Esophagus muscularis mucosa (tissue), 4 donors: Measurements from ENCODE around the gene LGALS3BP. TPM values are rescaled to one million over a fixed set of nuclear protein-coding genes. Genes with fewer than 3 reads are reported as not detected.

ENCODE experiments used
- DNase-seq: peaks from one replicate; pipeline ENCODE4 v3.0.0-alpha.2; 2017; ENCODE audit errors: extremely low spot score
- H3K27ac ChIP-seq, 4 donors: fragments of 200-600 bp; sonication (generic); replicated peaks in 1 of 4; 1 replicate in 3 of 4; 2 replicates in 1 of 4; pipeline ENCODE4 v1.5.1; 2016 to 2019; ENCODE audit warnings: mild to moderate bottlenecking in 1 of 4
- H3K27me3 ChIP-seq, 4 donors: fragments of 200-600 bp; sonication (generic); one replicate each; pipeline versions ENCODE4 v1.5.1 to v1.6.0; 2016 to 2019
- H3K36me3 ChIP-seq, 4 donors: fragments of 200-600 bp; sonication (generic); one replicate each; pipeline ENCODE4 v1.5.1; 2016 to 2019
- H3K4me1 ChIP-seq, 4 donors: fragments of 200-600 bp; sonication (generic); one replicate each; pipeline ENCODE4 v1.5.1; 2016 to 2019
- H3K4me3 ChIP-seq, 4 donors: fragments of 200-600 bp; sonication (generic); 1 replicate in 2 of 4; 2 replicates in 2 of 4; pipeline ENCODE4 v1.5.1; 2016 to 2019; ENCODE audit warnings: mild to moderate bottlenecking in 4 of 4, moderate library complexity in 1 of 4
- H3K9me3 ChIP-seq, 4 donors: fragments of 200-600 bp; sonication (generic); 1 replicate in 3 of 4; 2 replicates in 1 of 4; pipeline ENCODE4 v1.5.1; 2016 to 2019
- EP300 ChIP-seq: sonication (generic); formaldehyde crosslinking; IDR thresholded peaks from one replicate; pipeline ENCODE4 v1.6.1; 2017; ENCODE audit warnings: antibody characterized with exemption
- POLR2A ChIP-seq: fragments of 450-650 bp; IDR thresholded peaks from one replicate; pipeline ENCODE4 v1.6.1; 2017; ENCODE audit warnings: antibody characterized with exemption, moderate library complexity, mild to moderate bottlenecking, low read depth
- POLR2AphosphoS5 ChIP-seq, 2 donors: sonication (generic); formaldehyde crosslinking; IDR thresholded peaks; one replicate each; pipeline ENCODE4 v1.6.1; 2017; ENCODE audit warnings: antibody characterized with exemption in 2 of 2
- WGBS: methylation state at CpG from one replicate; pipeline ENCODE4 v1.1.5; 2018; 5-methylcytosine and 5-hydroxymethylcytosine counted together
- intact Hi-C: fragments of 100-400 bp; cut with DNase I; formaldehyde crosslinking; loops from one replicate; pipeline ENCODE4 v1.15.1; 2023
- total RNA-seq, 4 donors: library from RNA; depleted of rRNA; stranded (reverse); fragments of >200 nt; gene quantifications; one replicate each; pipeline versions ENCODE4 v1.1.0 to v1.2.1, GENCODE V29; 2016
- TF ChIP-seq, protein P1 (sequence below), 3 experiments: fragments of 200-600 bp in 2 of 3; fragments of 450-650 bp in 1 of 3; sonication (generic) in 2 of 3; IDR thresholded peaks; one replicate each; pipeline ENCODE4 v1.5.1; 2017 to 2019; ENCODE audit warnings: antibody characterized with exemption in 3 of 3, mild to moderate bottlenecking in 2 of 3, moderate library complexity in 1 of 3

The LGALS3BP gene
- total RNA-seq, 4 donors from 2014 or later: 106 to 284 (median 197) TPM

DNA sequence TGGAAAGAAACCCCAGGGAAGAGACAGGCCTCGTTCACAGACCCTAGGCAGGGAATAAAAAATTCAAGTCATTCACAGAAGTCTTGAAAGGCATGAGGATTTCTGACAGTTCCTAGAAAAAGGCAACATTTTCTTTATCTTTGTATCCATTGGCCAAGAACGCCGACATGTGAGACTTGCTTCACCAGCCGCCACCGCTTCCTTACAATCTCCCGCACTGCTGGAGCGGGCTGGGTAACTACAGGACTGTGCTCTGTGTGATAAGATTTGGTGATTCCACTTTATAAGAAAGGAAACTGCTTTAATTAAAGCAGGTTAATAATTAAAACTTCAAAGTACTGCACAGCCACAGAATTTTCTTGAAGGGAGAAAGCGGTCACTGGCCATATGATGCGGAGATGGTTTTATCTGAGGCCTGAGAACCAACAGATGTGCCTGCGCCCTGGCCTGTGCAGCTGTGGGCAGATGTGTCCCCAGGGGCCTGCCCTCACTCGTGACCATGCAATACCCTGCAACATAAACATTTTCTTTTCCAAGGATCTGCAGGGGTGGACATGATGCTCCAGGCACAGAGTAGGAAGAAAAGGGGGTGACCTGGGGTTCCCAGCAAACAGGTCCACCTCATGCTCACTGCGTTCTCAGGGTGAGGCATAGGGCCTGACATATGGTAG is 13.0 kb upstream of the LGALS3BP start:
- Histone ChIP-seq H3K4me3 (no peak overlapping the region), H3K27me3 (no peaks in the 10 kb centered on the region), H3K9me3 (no peaks in the 10 kb centered on the region), H3K36me3 (peaks cover 16 to 81% (median 76%) of the 10 kb centered on the region in 4 donors), H3K4me1 (peaks cover 13 to 23% (median 14%) of the 10 kb centered on the region in 4 donors), H3K27ac (no peak overlapping the region)
- intact Hi-C loops: no loop called here
- no peak for DNase-seq
- no peak for TF ChIP-seq POLR2AphosphoS5 (IDR thresholded peaks at IDR 0.05)
- TF ChIP-seq, protein P1, sequence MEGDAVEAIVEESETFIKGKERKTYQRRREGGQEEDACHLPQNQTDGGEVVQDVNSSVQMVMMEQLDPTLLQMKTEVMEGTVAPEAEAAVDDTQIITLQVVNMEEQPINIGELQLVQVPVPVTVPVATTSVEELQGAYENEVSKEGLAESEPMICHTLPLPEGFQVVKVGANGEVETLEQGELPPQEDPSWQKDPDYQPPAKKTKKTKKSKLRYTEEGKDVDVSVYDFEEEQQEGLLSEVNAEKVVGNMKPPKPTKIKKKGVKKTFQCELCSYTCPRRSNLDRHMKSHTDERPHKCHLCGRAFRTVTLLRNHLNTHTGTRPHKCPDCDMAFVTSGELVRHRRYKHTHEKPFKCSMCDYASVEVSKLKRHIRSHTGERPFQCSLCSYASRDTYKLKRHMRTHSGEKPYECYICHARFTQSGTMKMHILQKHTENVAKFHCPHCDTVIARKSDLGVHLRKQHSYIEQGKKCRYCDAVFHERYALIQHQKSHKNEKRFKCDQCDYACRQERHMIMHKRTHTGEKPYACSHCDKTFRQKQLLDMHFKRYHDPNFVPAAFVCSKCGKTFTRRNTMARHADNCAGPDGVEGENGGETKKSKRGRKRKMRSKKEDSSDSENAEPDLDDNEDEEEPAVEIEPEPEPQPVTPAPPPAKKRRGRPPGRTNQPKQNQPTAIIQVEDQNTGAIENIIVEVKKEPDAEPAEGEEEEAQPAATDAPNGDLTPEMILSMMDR (IDR thresholded peaks at IDR 0.05): no peak
- no peak for TF ChIP-seq EP300
- no peak for TF ChIP-seq POLR2A
- WGBS: 84% methylated on average over 12 of the region's 12 CpGs

DNA sequence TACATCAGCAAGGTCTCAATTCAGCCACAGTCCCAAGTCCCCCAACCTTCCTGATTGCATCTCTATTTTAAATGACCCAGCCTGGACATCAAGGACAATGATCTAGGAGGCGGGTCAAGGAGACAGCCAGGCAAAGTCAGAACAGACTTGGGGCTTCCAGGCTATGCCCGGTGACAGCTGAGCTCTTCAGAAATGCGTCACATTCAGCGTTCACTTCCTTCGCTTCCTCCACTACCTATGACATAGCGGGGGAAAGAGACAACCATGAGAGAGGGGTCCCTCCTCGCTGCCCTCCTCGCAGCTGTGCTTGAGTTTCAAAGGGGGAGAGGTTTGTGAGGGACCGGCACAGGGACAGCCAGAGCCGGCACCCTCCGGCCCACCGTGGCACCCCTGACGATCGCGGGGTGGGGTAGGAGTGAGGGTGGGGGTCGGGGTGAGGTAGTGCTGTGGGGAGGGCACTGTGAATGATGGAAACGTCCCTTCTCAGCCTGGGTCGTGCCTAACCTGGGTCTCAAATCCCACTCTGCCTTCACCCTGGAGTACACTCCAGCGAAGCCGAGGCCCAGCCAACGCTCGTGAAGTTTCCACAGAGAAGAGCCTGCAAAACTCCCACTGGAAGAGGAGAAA is 12.3 kb upstream of the LGALS3BP start:
- Histone ChIP-seq H3K36me3 (peaks cover 10 to 75% (median 70%) of the 10 kb centered on the region in 4 donors), H3K27ac (no peak overlapping the region), H3K4me1 (peaks cover 18 to 30% (median 20%) of the 10 kb centered on the region in 4 donors), H3K27me3 (no peaks in the 10 kb centered on the region), H3K9me3 (no peaks in the 10 kb centered on the region), H3K4me3 (no peak overlapping the region)
- 95% methylated on average over 22 of the region's 22 CpGs for WGBS
- TF ChIP-seq POLR2AphosphoS5 (IDR thresholded peaks at IDR 0.05) (no peak), POLR2A (no peak), EP300 (no peak)
- TF ChIP-seq, protein P1 (IDR thresholded peaks at IDR 0.05): no peak
- intact Hi-C loops: no loop called here
- DNase-seq: no peak

DNA sequence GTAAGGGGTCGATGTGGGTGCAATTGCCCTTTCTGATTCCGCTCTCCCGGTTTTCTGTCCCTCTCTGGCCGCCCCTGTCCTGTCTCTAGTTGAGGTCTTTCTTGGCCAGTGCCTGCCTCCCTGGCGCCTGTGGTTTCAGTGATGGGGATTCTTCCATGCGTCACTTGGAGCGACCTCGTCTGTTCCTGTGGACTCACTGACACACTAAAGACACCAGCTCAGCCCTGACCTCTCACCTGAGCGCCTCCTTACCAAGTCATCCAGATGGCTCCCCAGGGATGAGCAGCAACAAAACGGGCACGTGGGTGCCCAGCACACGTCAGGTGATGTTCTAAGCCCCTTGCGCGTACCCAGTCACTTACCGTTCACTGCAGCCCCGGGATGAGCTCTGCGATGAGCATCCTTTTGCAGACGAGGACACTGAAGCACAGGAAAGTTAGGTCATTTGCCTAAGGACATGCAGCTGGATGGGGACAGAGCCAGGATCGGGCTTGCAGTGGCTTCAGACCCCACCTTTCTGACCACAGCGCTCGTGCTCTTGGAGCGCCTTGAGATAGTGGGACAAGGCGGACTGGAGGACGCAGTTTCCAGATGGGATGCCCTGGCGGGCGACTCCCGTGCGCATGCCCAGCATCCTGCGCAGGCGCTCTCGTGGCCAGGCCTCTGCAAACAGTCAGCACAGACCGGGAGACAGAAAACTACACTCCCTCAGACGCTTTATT is 11.5 kb upstream of the LGALS3BP start:
- H3K27me3 ChIP-seq: no peaks in the 10 kb centered on the region
- H3K9me3 ChIP-seq: no peaks in the 10 kb centered on the region
- no peak overlapping the region for H3K4me3 ChIP-seq
- TF ChIP-seq, protein P1 (IDR thresholded peaks at IDR 0.05): no peak
- no peak for TF ChIP-seq POLR2A
- no peak for TF ChIP-seq POLR2AphosphoS5 (IDR thresholded peaks at IDR 0.05)
- no peak for TF ChIP-seq EP300
- intact Hi-C loops: no loop called here
- DNase-seq: no peak
- H3K4me1 ChIP-seq: peaks cover 19 to 32% (median 25%) of the 10 kb centered on the region in 4 donors
- no peak overlapping the region for H3K27ac ChIP-seq
- H3K36me3 ChIP-seq: peaks cover 4 to 66% (median 61%) of the 10 kb centered on the region in 4 donors
- WGBS: 95% methylated on average over 29 of the region's 33 CpGs

GRCh38 chr17:78990349-78991016 is 10.8 kb upstream of the LGALS3BP start:
- WGBS: 96% methylated on average over 29 of the region's 29 CpGs
- peaks cover 16 to 29% (median 27%) of the 10 kb centered on the region in 4 donors for H3K4me1 ChIP-seq
- H3K27ac ChIP-seq: no peak overlapping the region
- H3K27me3 ChIP-seq: no peaks in the 10 kb centered on the region
- intact Hi-C loops: no loop called here
- peaks cover 4 to 59% (median 54%) of the 10 kb centered on the region in 4 donors for H3K36me3 ChIP-seq
- DNase-seq: no peak
- TF ChIP-seq, protein P1 (IDR thresholded peaks at IDR 0.05): no peak
- TF ChIP-seq POLR2AphosphoS5 (IDR thresholded peaks at IDR 0.05) (no peak), EP300 (no peak), POLR2A (no peak)
- H3K9me3 ChIP-seq: no peaks in the 10 kb centered on the region
- H3K4me3 ChIP-seq: no peak overlapping the region
